Measurements from ENCODE around the gene SNRPA1. TPM values are rescaled to one million over a fixed set of nuclear protein-coding genes. Genes with fewer than 3 reads are reported as not detected.
A peak's percentile ranks its signal among the peaks of the same experiment; 100 is the strongest.

Gene SNRPA1
- total RNA-seq, 1 experiment from 2014 or later: 99.5 TPM

- no peak for DNase-seq (ENCODE audit: unreplicated experiment)
- Mint-ChIP-seq H3K36me3 (ENCODE audit: insufficient read depth, unreplicated experiment) (peaks cover 59% of the 10 kb centered on the region), H3K4me1 (ENCODE audit: insufficient read depth, unreplicated experiment) (peaks cover 13% of the 10 kb centered on the region), H3K9me3 (ENCODE audit: unreplicated experiment) (no peaks in the 10 kb centered on the region), H3K27me3 (ENCODE audit: insufficient read depth, unreplicated experiment) (no peaks in the 10 kb centered on the region), H3K4me3 (ENCODE audit: unreplicated experiment) (no peak overlapping the region), H3K27ac (ENCODE audit: low read depth, unreplicated experiment) (no peak overlapping the region)
- no TSS peak for BruUV-seq (replicated peaks)
- intact Hi-C loops (cut with micrococcal nuclease): no loop called here
- TF ChIP-seq CTCF (IDR thresholded peaks at IDR 0.05; ENCODE audit: unreplicated experiment): no peak
- ChIA-PET CTCF (interaction anchor here (1.0 to 1.7 kb wide), 3 partner anchors 14 to 366 kb away, joined by 4 to 6 read pairs (median 5); no protein-coding TSS in a partner anchor), POLR2A (interaction anchor here (0.6 to 2.4 kb wide), 3 partner anchors 14 to 1288 kb away, joined by 3 to 7 read pairs (median 3); partner anchors contain the start of gene SNRPA1)
Measured at GRCh38 chr15:101275018-101275417, 20.0 kb downstream of the SNRPA1 start.

- Mint-ChIP-seq H3K9me3 (ENCODE audit: unreplicated experiment) (no peaks in the 10 kb centered on the region), H3K27ac (ENCODE audit: low read depth, unreplicated experiment) (peak overlapping the region; percentile 39), H3K27me3 (ENCODE audit: insufficient read depth, unreplicated experiment) (no peaks in the 10 kb centered on the region), H3K4me1 (ENCODE audit: insufficient read depth, unreplicated experiment) (peaks cover 13% of the 10 kb centered on the region), H3K36me3 (ENCODE audit: insufficient read depth, unreplicated experiment) (peaks cover 56% of the 10 kb centered on the region), H3K4me3 (ENCODE audit: unreplicated experiment) (no peak overlapping the region)
- no peak for DNase-seq (ENCODE audit: unreplicated experiment)
- BruUV-seq (replicated peaks): no TSS peak
- ChIA-PET CTCF (interaction anchor here (0.6 to 1.9 kb wide), 4 partner anchors 16 to 272 kb away, joined by 3 to 8 read pairs (median 6); no protein-coding TSS in a partner anchor), POLR2A (interaction anchor here (0.6 to 2.0 kb wide), 3 partner anchors 12 to 26 kb away, joined by 4 to 5 read pairs (median 5); partner anchors contain the start of gene SNRPA1)
- intact Hi-C loops (cut with micrococcal nuclease): no loop called here
- no peak for TF ChIP-seq CTCF (IDR thresholded peaks at IDR 0.05; ENCODE audit: unreplicated experiment)
Measured at GRCh38 chr15:101273534-101273933, 21.5 kb downstream of the SNRPA1 start.

GRCh38 chr15:101272584-101272983, 22.5 kb downstream of the SNRPA1 start:
- DNase-seq (ENCODE audit: unreplicated experiment): no peak
- no TSS peak for BruUV-seq (replicated peaks)
- Mint-ChIP-seq H3K27ac (ENCODE audit: low read depth, unreplicated experiment) (no peak overlapping the region), H3K9me3 (ENCODE audit: unreplicated experiment) (no peaks in the 10 kb centered on the region), H3K36me3 (ENCODE audit: insufficient read depth, unreplicated experiment) (peaks cover 54% of the 10 kb centered on the region), H3K4me3 (ENCODE audit: unreplicated experiment) (no peak overlapping the region), H3K27me3 (ENCODE audit: insufficient read depth, unreplicated experiment) (no peaks in the 10 kb centered on the region), H3K4me1 (ENCODE audit: insufficient read depth, unreplicated experiment) (peaks cover 6% of the 10 kb centered on the region)
- intact Hi-C loops (cut with micrococcal nuclease): no loop called here
- ChIA-PET POLR2A (interaction anchor here (0.6 to 2.0 kb wide), 3 partner anchors 13 to 25 kb away, joined by 4 to 5 read pairs (median 5); partner anchors contain the start of gene SNRPA1), CTCF (interaction anchor here (0.7 to 1.9 kb wide), 3 partner anchors 15 to 271 kb away, joined by 4 to 8 read pairs (median 7); no protein-coding TSS in a partner anchor)
- TF ChIP-seq CTCF (IDR thresholded peaks at IDR 0.05; ENCODE audit: unreplicated experiment): no peak

- no TSS peak for BruUV-seq (replicated peaks)
- TF ChIP-seq CTCF (IDR thresholded peaks at IDR 0.05; ENCODE audit: unreplicated experiment): peak; percentile 40
- H3K36me3 Mint-ChIP-seq (ENCODE audit: insufficient read depth, unreplicated experiment): peaks cover 58% of the 10 kb centered on the region
- no peaks in the 10 kb centered on the region for H3K27me3 Mint-ChIP-seq (ENCODE audit: insufficient read depth, unreplicated experiment)
- H3K4me3 Mint-ChIP-seq (ENCODE audit: unreplicated experiment): no peak overlapping the region
- peak; percentile 29 for DNase-seq (ENCODE audit: unreplicated experiment)
- ChIA-PET CTCF (interaction anchor here (0.7 to 1.3 kb wide), 5 partner anchors 11 to 18 kb away, joined by 3 to 4 read pairs (median 3); partner anchors contain the start of gene CHSY1), POLR2A (no interaction called here)
- H3K9me3 Mint-ChIP-seq (ENCODE audit: unreplicated experiment): no peaks in the 10 kb centered on the region
- intact Hi-C loops (cut with micrococcal nuclease): no loop called here
- peak overlapping the region; percentile 68 for H3K27ac Mint-ChIP-seq (ENCODE audit: low read depth, unreplicated experiment)
- H3K4me1 Mint-ChIP-seq (ENCODE audit: insufficient read depth, unreplicated experiment): peaks cover 5% of the 10 kb centered on the region
Measured at GRCh38 chr15:101269479-101270223, 25.4 kb downstream of the SNRPA1 start.
